Rectal smooth muscle tissue (tissue), 1 donor: ENCODE measurements around the gene SYT17.

Experiments
- H3K27ac ChIP-seq: one replicate; pipeline ENCODE4 v1.7.0; 2013; ENCODE audit warnings: low read depth, low read length, inconsistent platforms
- H3K27me3 ChIP-seq: one replicate; pipeline ENCODE4 v1.7.0; 2013; ENCODE audit warnings: low read length; ENCODE audit not compliant: control insufficient read depth, insufficient read depth
- H3K36me3 ChIP-seq: one replicate; pipeline ENCODE4 v1.7.0; 2013; ENCODE audit warnings: low read length; ENCODE audit not compliant: control insufficient read depth, insufficient read depth
- H3K4me1 ChIP-seq: one replicate; pipeline ENCODE4 v1.7.0; 2013; ENCODE audit warnings: low read length; ENCODE audit not compliant: control insufficient read depth, insufficient read depth
- H3K4me3 ChIP-seq: one replicate; pipeline ENCODE4 v1.7.0; 2013; ENCODE audit warnings: low read length
- H3K9ac ChIP-seq: one replicate; pipeline ENCODE4 v1.7.0; 2013; ENCODE audit warnings: low read length

SYT17 gene

DNA sequence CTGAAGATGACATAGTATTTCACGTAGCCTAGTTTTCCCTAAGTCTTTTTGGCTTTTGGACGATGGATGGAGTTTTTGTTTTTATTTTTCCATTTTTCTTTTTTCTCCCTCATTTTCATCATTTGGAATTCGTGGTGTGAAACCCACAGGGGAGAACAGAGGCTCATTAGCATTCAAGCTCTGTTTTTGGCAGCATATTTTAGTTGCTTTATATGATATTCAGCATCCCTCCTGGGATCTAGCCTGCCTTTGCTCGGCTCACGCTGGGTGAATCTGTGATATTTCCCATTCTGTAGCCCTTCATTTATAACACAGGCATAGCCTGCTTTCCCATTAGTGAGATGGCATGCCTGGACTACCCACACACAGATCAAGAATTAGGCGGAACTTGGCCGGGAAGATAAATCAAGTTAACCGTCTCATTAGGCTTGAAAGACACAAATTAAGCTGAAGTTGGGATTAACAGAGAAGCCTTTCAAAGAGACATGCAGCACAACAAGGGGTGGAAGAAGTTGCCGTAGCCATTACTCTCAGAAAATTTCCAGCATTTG lies 97.4 kb downstream of the SYT17 start:
- Histone ChIP-seq H3K9ac (no peak overlapping the region), H3K4me3 (no peak overlapping the region), H3K27ac (no peak overlapping the region), H3K27me3 (no peaks in the 10 kb centered on the region), H3K4me1 (no peaks in the 10 kb centered on the region), H3K36me3 (no peaks in the 10 kb centered on the region)

DNA sequence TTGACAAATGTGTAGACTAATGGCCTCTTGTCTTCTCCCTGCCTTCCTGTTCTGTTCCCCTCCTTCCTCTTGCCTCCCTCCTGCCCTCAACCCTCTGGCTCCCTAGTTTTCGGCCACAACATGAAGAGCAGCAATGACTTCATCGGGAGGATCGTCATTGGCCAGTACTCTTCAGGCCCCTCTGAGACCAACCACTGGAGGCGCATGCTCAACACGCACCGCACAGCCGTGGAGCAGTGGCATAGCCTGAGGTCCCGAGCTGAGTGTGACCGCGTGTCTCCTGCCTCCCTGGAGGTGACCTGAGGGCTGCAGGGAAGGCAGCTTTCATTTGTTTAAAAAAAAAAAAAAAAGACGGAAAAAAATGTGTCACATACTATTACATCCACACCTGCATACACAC lies 98.7 kb downstream of the SYT17 start:
- H3K36me3 ChIP-seq, result no peaks in the 10 kb centered on the region
- no peaks in the 10 kb centered on the region for H3K4me1 ChIP-seq
- no peaks in the 10 kb centered on the region for H3K27me3 ChIP-seq
- H3K4me3 ChIP-seq, result no peak overlapping the region
- H3K9ac ChIP-seq, result no peak overlapping the region
- no peak overlapping the region for H3K27ac ChIP-seq

DNA sequence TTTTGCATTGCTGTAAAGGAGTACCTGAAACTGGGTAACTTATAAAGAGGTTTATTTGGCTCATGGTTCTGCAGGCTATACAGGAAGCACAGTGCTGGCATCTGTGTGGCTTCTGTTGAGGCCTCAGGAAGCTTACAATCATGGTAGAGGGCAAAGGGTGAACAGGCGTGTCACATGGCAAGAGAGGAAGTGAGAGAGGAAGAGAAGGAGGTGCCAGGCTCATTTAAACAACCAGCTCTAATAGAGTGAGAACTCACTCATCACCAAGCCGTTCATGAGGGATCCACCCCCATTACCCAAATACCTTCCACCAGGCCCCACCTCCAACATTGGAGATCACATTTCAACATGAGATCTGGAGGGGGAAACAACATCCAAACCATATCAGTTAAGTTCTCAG lies 101.1 kb downstream of the SYT17 start:
- H3K9ac ChIP-seq, result no peak overlapping the region
- H3K27ac ChIP-seq, result no peak overlapping the region
- H3K4me3 ChIP-seq, result no peak overlapping the region
- H3K4me1 ChIP-seq, result no peaks in the 10 kb centered on the region
- no peaks in the 10 kb centered on the region for H3K36me3 ChIP-seq
- no peaks in the 10 kb centered on the region for H3K27me3 ChIP-seq

DNA sequence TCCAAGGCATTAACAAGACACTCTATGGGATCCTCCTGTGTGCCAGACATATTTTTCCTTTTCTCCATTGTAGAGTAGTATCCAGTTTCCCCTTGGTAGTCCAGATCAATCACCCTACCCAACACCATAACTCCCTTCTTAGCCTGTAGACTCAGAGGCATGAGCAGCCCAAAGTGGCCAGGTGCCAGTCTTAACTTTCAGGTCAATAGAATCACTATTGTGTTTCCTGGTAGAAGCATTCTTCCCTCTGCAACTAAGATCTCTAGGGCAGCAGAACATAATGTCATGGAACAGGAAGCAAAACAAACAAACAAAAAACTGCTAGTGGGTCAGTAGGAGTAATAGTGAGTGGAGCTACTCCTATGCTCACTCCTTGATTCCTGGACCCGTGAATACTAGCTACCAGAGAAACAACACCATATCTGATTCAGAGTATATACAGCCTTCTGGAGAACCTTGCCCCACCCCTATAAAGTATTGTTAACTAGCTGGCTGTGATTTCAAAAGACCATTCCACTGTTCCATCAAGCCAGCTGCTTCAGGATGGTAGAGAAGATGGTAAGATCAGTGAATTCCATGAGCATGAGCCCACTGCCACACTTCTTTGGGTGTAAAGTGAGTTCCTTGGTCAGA lies 106.2 kb downstream of the SYT17 start:
- Histone ChIP-seq H3K9ac (no peak overlapping the region), H3K4me1 (no peaks in the 10 kb centered on the region), H3K27ac (no peak overlapping the region), H3K36me3 (no peaks in the 10 kb centered on the region), H3K4me3 (no peak overlapping the region), H3K27me3 (no peaks in the 10 kb centered on the region)

DNA sequence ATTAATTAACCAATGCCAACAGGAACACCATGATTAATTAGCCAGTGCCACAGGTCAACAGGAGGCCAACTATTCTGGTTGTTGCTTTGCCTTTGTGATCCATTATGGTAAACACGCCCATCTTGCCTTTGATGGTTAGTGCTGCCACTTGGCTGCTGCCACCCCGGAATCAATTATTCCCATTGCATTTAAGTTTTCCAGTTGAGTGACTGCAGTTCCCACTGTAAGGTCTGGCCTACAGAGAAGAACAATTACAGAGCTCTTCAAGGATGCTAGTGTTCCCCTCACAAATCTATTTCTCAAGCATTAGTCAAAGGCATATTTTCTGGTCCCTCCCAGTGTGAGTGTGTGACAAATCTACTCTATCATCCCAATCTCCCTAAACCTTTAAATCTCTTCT lies 110.4 kb downstream of the SYT17 start:
- no peaks in the 10 kb centered on the region for H3K4me1 ChIP-seq

DNA sequence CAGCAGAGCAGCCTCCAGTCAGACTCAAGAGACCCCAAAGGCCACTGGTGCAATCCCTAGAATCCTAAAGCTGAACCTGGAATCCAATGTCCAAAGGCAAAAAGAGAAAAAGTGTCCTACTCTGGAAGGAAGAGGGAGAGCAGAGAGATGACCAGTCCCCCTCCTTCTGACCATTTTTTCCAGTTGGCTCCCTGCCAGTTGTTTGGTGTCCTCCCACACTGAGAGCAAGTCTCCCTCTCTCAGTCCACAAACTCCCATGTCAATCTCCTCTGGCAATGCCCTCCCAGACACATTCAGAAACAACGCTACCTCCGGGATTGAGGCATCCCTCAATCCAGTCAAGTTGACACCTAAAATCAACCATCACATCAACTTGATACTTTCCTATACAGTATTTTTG lies 113.2 kb downstream of the SYT17 start:
- no peaks in the 10 kb centered on the region for H3K27me3 ChIP-seq

More for the DNA sequence above, 110.4 kb downstream of the SYT17 start:
- no peaks in the 10 kb centered on the region for H3K36me3 ChIP-seq
- H3K9ac ChIP-seq, result no peak overlapping the region
- no peak overlapping the region for H3K4me3 ChIP-seq
- H3K27ac ChIP-seq, result no peak overlapping the region
- no peaks in the 10 kb centered on the region for H3K27me3 ChIP-seq

DNA sequence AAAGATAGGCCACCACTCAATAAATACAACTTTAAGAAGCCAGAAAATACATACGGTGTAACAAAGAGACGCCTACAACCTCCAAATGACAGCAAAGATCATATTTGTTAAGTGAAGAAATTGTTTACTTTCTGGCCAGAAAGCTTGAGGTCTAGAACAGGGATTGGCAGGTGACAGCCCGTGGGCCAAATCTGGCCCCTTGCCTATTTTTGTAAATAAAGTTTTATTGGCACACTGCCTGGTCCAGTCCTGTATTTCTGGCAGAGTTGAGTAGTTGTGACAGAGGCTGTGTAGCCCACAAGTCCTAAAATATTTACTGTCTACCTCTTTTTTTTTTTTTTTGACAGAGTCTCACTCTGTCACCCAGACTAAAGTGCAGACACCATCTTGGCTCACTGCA lies 114.1 kb downstream of the SYT17 start:
- H3K9ac ChIP-seq, result no peak overlapping the region
- no peaks in the 10 kb centered on the region for H3K4me1 ChIP-seq
- no peak overlapping the region for H3K27ac ChIP-seq
- H3K27me3 ChIP-seq, result no peaks in the 10 kb centered on the region
- H3K4me3 ChIP-seq, result no peak overlapping the region
- H3K36me3 ChIP-seq, result no peaks in the 10 kb centered on the region

More for the DNA sequence above, 113.2 kb downstream of the SYT17 start:
- no peak overlapping the region for H3K27ac ChIP-seq
- no peaks in the 10 kb centered on the region for H3K4me1 ChIP-seq
- H3K4me3 ChIP-seq, result no peak overlapping the region
- no peaks in the 10 kb centered on the region for H3K36me3 ChIP-seq
- no peak overlapping the region for H3K9ac ChIP-seq

DNA sequence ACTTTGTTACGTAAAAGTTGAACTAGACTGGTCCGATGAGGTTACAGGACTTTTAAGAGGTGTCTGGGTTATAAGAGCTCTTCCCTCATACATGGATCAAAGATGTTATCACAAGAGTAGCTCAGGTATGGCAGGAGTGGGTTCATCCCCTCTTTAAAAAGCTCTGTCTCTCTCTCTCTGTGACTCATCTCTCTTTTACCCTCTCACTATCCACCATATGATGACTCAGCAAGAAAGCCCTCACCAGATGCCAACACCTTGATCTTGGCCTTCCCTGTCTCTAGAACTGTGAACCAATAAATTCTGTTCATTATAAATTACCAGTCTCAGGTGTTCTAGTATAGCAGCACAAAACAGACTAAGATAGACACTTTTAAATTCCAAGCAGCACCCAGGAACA lies 115.6 kb downstream of the SYT17 start:
- no peak overlapping the region for H3K9ac ChIP-seq
- H3K27me3 ChIP-seq, result no peaks in the 10 kb centered on the region
- no peak overlapping the region for H3K4me3 ChIP-seq
- no peak overlapping the region for H3K27ac ChIP-seq
- no peaks in the 10 kb centered on the region for H3K4me1 ChIP-seq
- H3K36me3 ChIP-seq, result no peaks in the 10 kb centered on the region

DNA sequence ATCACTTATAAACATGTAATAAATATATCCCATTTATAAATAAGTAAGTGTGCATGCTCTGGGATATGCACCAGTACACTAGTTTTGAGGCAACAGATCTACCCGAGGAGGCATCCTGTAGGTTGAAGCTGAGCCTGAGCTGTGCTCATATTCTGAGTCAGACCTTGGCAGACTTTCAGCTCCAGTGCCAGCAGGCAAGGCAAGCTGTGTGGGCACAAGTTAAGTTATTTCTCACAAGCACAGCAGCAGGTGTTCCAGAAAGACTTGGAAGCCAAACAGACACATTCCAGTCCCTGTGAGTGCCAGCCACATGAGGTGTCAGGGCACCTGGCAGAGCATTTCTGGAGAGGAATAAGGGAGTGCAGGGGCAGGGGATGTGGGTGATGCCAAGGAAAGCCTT lies 116.2 kb downstream of the SYT17 start:
- H3K27ac ChIP-seq, result no peak overlapping the region
- no peak overlapping the region for H3K9ac ChIP-seq
- no peaks in the 10 kb centered on the region for H3K4me1 ChIP-seq

DNA sequence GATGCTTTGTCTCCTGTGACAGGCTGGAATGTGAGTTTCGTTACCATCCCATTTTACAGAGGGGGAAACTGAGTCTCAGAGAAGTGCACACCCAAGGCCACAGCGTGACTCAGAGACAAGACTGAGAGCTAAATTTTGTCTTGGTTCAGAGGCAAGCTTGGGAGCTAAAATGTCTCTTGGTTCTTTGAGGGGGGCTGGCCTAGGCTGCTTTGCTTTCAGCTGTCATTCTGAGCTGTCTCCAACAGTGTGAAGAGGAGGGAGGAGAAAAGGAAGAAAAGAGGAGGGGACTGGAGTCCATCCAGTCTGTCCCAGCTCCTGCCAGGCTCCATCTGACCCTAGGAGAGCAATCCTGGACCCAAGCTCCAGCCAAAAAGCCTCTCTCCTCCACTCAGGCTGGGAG lies 117.4 kb downstream of the SYT17 start, which contains the start of gene CLEC19A:
Gene CLEC19A, plus strand, starts transcription at position 301 of the 400 bp plus-strand sequence. CDS start 121 bp downstream, outside the sequence.
- Histone ChIP-seq H3K36me3 (no peaks in the 10 kb centered on the region), H3K4me3 (no peak within 1 kb of the TSS), H3K27ac (no peak within 1 kb of the TSS), H3K27me3 (no peaks in the 10 kb centered on the region), H3K9ac (no peak within 1 kb of the TSS), H3K4me1 (no peaks in the 10 kb centered on the region)

More for the DNA sequence above, 116.2 kb downstream of the SYT17 start:
- Histone ChIP-seq H3K4me3 (no peak overlapping the region), H3K27me3 (no peaks in the 10 kb centered on the region), H3K36me3 (no peaks in the 10 kb centered on the region)

DNA sequence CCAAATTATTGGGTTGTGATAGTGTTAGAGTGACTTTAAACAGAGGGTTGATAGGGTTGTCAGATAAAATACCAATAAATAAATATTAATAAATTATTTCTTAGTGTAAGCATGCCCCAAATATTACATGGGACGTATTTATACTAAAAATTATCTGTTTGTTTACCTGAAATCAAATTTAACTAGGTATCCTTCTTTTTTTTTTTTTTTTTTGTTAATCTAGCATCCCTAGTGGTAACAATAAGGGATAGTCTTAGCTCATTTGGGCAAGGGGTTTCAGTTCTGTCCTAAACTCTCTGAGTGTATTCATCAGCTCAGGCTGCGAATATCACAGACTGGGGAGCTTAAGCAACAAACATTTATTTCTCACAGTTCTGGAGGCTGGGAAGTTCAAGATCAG lies 118.8 kb downstream of the SYT17 start:
- Histone ChIP-seq H3K27me3 (no peaks in the 10 kb centered on the region), H3K4me3 (no peak overlapping the region), H3K36me3 (no peaks in the 10 kb centered on the region), H3K4me1 (no peaks in the 10 kb centered on the region), H3K27ac (no peak overlapping the region), H3K9ac (no peak overlapping the region)

DNA sequence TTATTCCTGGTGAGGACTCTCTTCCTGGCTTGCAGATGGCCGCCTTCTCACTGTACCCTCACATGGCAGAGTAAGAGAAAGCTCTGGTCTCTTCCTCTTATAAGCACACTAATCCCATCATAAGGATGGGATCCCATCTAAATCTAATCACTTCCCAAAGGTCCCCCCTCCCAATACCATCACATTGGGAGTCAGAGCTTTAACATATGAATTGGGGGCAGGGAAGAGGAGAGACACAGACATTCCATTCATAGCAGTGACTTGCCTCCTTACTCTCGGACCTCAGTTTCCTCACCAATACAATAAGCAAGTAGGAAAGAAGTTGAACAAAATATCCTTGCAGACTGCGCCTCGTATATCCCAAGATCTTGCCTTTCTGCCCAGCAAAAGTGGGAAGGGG lies 119.2 kb downstream of the SYT17 start:
- Histone ChIP-seq H3K36me3 (no peaks in the 10 kb centered on the region), H3K4me1 (no peaks in the 10 kb centered on the region), H3K27ac (no peak overlapping the region), H3K4me3 (no peak overlapping the region), H3K9ac (no peak overlapping the region), H3K27me3 (no peaks in the 10 kb centered on the region)
